H4 (cell line): Measurements from ENCODE around the gene RNF168. TPM values are rescaled to one million over a fixed set of nuclear protein-coding genes. Genes with fewer than 3 reads are reported as not detected.
"Not testable (repeated sequence)": the region's sequence is repeated elsewhere in the genome, so short reads cannot be mapped to it uniquely, and the experiment has no call there.

Source experiments
- DNase-seq: peaks from one replicate; pipeline ENCODE4 v3.0.0-alpha.2; 2015; ENCODE audit warnings: low spot score
- total RNA-seq: library from RNA; depleted of rRNA; stranded (reverse); fragments of >200 nt; shearing (Covaris generic); gene quantifications from 2 replicates; pipeline ENCODE4 v1.2.3, GENCODE V29; 2014

RNF168 gene
- total RNA-seq, 1 experiment from 2014 or later: 12.6 TPM

DNA sequence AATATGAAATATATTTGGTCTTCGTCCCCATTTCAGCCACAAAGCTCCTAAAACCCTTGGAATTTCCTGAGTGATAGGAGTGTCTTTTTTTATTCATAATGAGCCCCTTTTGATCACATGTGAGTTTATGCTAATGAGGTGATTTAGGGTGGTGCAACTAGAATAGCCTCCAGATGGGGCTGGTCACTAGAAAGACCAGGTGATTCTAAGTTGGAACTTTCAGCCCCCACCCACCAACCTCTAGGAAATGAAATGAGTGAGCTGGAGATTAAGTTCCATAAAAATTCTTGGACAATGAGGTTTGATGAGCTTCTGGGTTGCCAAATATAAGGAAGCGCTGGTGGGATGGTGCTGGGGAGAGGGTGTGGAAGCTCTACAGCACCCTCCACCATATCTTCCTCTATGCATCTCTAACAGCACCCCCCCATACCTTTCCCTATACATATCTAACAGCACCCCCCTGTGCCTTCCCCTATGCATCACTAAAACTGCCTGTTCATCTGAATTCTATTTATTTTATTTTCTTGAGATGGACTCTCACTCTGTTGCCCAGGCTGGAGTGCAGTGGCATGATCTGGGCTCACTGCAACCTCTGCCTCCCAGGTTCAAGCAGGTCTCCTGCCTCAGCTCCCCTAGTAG lies 13.7 kb upstream of the RNF168 start:
- DNase-seq: no peak

DNA sequence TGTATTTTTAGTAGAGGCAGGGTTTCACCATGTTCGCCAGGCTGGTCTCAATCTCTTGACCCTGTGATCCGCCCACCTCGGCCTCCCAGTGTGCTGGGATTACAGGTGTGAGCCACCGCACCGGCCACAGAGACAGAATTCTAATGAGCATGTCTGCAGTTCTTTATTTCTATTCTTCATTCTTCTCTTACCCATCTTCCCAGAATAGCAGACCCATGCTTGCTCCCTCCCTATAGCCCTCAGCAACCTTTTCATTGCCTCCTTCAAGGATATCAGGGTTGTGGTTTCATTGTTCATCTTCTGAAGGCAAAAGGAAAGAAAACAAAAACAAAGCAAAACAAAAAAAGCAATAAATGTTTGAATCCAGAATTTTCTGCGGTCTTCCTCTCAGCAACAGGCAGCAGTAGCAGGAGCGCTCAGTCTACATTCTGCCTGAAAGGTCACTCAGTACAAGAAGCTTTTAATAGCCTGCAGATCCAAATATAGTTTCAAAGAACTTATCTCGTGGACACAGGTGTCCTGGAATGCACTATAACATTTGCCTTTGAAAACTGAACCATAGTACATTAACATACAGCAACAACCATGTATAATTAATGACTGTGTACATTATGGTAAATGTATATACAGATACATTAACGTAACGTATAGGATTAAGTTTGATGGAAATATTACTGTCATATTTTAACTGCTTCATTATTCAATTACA lies 11.5 kb upstream of the RNF168 start, which contains the start of gene SMCO1:
TSS of gene SMCO1 (minus strand) at position 434 of the 709 bp plus-strand sequence. CDS start at position 297, 137 bp downstream.
- no peak for DNase-seq

- no peak for DNase-seq
These were observed 10.8 kb upstream of the RNF168 start for GRCh38 chr3:196514350-196514716.

GRCh38 chr3:196513697-196514349 lies 10.3 kb upstream of the RNF168 start:
- no peak for DNase-seq

DNA sequence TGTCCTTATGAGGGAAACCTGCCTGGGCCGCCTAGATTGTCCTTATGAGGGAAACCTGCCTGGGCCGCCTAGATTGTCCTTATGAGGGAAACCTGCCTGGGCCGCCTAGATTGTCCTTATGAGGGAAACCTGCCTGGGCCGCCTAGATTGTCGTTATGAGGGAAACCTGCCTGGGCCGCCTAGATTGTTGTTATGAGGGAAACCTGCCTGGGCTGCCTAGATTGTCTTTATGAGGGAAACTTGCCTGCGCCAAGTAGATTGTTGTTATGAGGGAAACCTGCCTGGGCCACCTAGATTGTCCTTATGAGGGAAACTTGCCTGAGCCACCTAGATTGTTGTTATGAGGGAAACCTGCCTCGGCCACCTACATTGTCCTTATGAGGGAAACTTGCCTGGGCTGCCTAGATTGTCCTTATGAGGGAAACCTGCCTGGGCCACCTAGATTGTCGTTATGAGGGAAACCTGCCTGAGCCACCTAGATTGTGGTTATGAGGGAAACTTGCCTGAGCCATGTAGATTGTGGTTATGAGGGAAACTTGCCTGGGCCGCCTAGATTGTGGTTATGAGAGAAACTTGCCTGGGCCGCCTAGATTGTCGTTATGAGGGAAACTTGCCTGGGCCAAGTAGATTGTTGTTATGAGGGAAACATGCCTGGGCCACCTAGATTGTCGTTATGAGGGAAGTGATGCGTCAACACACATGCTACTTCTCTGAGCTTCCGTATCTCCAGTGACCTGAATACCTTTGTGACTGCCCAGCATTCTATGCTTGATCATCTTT lies 8.3 kb upstream of the RNF168 start:
- not testable (repeated sequence) for DNase-seq

- DNase-seq: not testable (repeated sequence)
These were observed 7.5 kb upstream of the RNF168 start for GRCh38 chr3:196511108-196511507.

GRCh38 chr3:196506687-196507086 lies 3.1 kb upstream of the RNF168 start:
- DNase-seq: no peak

GRCh38 chr3:196504556-196504955 lies 988 bp upstream of the RNF168 start:
- DNase-seq: no peak

DNA sequence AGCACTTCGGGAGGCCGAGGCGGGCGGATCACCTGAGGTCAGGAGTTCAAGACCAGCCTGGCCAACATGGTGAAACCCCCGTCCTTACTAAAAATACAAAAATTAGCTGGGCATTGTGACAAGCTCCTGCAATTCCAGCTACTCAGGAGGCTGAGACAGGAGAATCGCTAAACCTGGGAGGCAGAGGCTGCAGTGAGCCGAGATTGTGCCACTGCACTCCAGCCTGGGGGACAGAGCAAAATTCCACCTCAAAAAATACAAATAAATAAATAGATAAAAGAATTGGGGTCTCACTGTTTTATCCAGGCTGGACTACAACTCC lies 470 bp upstream of the RNF168 start:
- DNase-seq: not testable (repeated sequence)

- peak; percentile 81 for DNase-seq
These were observed 783 bp downstream of the RNF168 start for GRCh38 chr3:196502775-196503195.

GRCh38 chr3:196501316-196502044 lies 2.1 kb downstream of the RNF168 start:
- no peak for DNase-seq

DNA sequence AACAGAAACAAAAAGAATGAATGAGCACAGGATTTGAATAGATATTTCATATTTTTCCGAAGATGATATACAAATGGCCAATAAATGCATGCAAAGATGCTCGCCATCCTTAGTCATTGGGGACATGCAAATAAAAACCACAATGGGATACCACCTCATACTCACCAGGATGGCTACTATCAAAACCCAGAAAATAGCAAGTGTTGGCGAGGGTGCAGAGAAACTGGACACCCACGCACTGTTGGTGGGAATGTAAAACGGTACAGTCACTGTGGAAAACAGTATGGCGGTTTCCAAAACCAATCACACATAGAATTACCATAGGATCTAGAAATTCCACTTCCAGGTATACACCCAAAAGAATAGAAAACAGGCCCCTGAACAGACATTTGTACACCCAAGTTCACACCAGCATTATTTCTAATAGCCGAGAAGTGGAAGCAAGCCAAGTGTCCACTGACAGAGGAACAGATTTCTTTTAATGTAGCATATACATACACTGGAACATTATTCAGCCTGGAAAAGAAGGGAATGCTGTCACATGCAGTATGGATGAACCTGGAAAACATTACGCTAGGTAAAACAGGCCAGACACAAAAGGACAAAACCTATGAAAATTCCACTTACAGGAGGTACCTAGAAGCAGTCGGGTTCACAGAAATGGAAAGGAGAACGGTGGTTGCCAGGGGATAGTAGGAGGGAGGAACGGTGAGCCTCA lies 3.6 kb downstream of the RNF168 start:
- DNase-seq: no peak

GRCh38 chr3:196499061-196499460 lies 4.5 kb downstream of the RNF168 start:
- no peak for DNase-seq

GRCh38 chr3:196498297-196498696 lies 5.3 kb downstream of the RNF168 start:
- DNase-seq: no peak

DNA sequence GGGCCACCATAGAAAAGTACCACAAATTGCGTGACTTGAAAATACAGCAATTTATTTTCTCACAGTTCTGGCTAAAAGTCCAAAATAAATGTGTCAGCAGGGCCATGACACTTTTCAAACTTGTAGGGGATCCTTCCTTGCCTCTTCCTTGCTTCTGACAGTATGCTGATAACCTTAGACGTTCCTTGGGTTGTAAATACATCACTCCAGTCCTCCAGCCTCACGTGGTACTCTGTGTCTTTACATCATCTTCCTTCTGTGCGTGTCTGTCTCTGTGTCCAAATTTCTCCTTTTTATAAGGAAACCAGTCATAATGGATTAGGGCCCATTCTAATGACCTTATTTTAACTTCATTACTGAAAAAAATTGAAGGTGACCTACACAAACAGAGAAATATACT lies 7.4 kb downstream of the RNF168 start:
- no peak for DNase-seq

DNA sequence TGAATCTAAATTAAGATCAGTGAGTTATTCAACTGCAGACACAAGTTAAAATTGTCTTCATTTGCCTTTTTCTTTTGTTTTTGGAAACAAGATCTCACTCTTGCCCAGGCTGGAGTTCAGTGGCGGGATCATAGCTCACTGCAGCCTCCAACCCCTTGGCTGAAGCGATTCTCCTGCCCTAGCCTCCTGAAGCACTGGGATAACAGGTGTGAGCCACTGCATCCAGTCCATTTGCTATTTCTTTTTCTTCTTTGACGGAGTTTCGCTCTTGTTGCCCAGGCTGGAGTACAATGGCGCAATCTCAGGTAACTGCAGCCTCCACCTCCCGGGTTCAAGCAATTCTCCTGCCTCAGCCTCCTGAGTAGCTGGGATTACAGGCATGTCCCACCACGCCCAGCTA lies 10.3 kb downstream of the RNF168 start:
- DNase-seq: no peak

DNA sequence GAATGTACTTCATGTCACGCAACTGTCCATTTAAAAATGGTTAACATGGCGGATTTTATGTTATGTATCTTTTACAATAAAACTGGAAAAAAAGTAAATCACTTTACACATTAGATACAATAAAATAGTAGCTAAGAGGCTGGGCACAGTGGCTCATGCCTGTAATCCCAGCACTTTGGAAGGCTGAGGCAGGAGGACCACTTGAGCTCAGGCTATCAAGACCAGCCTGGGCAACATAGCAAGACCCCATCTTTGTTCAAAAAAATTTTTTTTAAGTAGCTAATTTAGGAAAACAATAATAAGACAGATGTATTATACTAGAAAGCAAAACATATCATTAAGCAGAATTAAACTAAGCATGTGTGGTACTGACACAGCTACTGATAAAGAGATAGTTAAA lies 11.5 kb downstream of the RNF168 start:
- no peak for DNase-seq

- DNase-seq: no peak
These were observed 13.8 kb downstream of the RNF168 start for GRCh38 chr3:196489747-196490146.

GRCh38 chr3:196486263-196486662 lies 17.3 kb downstream of the RNF168 start:
- no peak for DNase-seq

- DNase-seq: no peak
These were observed 25.9 kb downstream of the RNF168 start for GRCh38 chr3:196477678-196478077.

DNA sequence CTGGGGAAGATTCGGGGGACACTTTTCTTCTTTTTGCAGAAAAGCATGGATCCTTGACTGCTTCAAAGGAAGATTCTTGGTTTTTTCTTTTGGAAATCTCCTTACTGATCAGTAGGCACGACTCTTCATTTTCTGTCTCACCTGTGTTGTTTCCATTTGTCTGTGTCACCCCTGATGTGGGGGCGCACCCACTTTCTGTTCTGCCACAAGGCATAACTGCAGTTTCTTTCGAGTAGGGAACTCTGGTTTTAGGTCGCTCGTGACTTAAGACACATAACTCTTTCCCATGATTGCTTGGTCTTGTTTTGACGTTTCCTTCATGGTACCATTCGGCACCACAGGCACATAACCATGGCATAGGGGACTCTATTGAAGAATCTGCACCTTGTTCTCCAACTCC lies 31.3 kb downstream of the RNF168 start:
- no peak for DNase-seq
